GM18870 (cell line): ENCODE results near the gene BCDIN3D.
"Not testable (repeated sequence)": the region's sequence is repeated elsewhere in the genome, so short reads cannot be mapped to it uniquely, and the experiment has no call there.

ENCODE experiments used
- ATAC-seq: cut with Tn5 transposase; IDR thresholded peaks from one replicate; pipeline ENCODE4 v1.9.1; 2021; ENCODE audit warnings: moderate library complexity; ENCODE audit not compliant: unreplicated experiment

BCDIN3D gene

GRCh38 chr12:49877066-49877465 is 34.2 kb upstream of the BCDIN3D start:
- no peak for ATAC-seq

DNA sequence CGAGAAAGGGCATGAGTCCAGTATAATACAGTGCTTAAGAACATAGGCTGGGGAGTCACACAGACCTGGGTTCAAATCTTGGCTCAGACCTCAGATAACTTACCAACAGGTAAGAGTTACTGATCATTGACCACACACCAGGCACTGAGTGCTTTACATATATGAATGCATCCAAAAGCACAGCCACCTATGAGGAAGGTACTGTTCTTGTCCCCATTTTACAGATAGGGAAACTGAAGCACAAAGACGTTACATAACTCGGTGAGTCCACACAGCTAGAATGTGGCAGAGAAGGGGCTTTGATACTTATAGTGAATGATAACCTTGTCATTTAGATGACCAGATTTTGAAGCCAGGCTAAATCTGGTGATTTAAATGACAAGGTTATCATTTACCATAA is 33.2 kb upstream of the BCDIN3D start:
- no peak for ATAC-seq

DNA sequence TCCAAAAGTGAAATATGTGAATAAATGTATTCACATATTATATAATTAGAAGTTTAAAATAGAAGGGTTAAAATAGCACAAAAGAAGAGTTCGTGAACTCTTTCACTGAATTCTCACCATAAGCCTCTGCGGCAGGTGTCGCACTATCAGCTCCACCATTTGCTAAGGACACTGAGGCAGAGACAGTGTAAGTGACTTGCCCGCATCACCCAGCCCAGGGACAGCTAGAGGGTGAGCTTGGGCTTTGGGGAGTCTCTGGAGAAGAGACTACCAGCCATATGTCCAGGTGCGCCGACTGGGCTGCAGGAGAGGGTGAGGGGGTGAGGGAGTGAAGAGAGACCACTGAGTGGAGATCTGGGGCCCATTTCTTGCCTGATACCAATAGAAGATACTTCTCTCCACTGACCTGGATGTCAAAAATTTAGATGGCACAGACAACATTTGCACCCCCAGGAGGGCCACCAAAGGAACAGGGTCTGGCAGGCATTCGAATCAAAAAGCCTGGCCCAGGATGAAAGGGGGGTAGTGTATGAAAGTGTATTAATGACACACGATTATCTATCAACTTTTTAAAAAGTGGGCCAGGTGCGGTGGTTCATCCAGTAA is 32.3 kb upstream of the BCDIN3D start:
- ATAC-seq, result no peak

GRCh38 chr12:49874142-49874897 is 31.4 kb upstream of the BCDIN3D start:
- ATAC-seq, result no peak

DNA sequence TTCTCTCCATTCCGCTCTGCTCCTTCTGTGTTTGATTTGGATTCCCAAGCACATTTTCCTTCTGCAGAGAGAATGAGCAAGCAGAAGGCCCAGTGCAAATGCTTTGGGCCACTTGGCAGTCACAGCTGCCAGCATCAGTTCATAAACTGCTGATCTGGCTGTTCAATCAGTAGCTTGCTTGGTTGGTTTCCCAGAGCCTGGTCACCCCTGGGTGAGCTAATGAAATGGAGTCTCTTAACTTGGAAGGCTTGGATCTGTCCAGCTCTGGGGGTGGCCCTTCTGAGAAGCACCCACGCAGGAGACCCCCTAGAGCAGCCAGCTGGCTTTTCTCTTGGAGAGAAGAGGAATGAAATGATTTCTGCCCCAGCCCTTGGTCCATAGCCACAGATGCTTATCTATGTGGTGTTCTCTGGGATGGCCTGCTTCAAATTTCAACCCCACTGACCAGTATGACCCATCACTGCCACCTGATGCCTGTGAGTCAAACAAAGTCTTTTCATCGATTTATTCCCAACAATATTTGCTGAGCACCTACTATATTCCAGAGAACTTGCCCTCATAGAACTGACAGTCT is 30.5 kb upstream of the BCDIN3D start:
- ATAC-seq, result no peak

GRCh38 chr12:49872781-49873181 is 29.9 kb upstream of the BCDIN3D start:
- ATAC-seq, result no peak

DNA sequence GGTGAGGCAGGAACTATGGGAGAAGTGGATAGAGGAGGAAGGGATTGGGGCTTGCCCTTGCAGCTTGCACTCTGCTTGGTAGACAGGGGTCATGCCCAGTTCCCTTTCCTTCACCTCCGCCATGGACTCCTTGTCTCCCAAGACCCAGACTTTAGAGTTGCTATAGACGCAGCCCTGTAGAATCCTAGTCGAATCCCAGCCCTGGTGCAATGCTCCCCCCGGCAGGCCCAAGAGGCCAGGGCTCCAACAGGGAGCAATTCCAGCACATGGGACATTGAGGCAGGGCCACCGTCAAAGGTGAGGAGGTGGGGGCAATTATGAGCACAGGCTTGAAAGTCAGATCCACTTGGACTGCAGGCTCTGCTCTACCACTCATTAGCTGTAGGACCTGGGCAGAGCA is 29.5 kb upstream of the BCDIN3D start:
- ATAC-seq, result no peak

DNA sequence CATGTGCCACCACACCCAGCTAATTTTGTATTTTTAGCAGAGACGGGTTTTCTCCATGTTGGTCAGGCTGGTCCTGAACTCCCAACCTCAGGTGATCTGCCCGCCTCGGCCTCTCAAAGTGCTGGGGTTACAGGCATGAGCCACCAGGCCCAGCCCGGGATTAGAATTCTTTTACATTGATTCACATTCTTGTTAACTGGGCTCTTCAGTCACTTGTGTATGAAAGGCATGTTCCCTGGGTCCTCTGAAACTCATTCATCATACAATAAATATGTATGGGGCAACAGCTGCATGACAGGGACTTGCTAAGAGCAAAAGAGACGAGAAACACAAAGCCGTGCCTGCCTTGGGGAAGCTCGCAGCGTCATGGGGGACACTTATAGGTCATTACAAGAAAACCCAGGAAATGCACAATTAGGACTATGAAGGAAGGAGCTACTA is 28.9 kb upstream of the BCDIN3D start:
- ATAC-seq, result not testable (repeated sequence)

GRCh38 chr12:49871263-49871561 is 28.3 kb upstream of the BCDIN3D start:
- no peak for ATAC-seq

DNA sequence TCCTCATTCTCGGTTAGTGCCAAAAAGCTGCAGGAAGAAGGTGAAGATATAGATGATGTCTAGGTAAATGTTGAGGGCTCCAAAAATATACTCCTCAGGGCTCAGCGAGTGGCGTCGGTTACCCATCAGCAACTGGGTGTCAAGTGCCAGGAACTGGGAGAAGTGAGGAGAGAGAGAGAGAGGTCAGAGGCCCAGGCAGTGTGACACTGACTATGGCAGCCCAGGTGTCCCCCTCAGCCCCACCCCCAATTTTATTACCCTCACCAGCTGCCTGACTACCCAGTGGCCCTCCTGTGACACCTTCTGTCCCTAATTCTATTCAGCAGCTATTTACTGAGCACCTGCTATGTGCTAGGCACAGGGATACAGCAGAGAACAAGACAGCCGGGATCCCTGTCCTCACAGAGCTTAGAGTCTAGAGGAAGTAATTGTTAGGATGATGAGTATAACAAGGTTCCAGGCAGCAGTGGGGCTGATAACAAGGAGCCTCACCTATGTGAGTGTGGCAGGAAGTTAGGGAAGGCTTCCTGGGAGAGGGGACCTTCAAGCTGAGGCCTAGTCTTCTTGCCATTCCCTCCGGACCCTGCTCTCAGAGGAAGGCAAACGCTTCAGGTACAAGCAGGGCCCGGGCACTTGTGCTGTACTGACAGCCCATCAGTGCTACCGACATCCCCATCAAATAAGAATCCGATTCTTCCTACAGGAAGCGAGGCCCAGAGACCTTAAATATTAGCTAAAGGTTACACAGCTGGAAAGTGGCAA is 27.8 kb upstream of the BCDIN3D start:
- no peak for ATAC-seq

GRCh38 chr12:49869816-49870500 is 27.1 kb upstream of the BCDIN3D start:
- ATAC-seq, result no peak

DNA sequence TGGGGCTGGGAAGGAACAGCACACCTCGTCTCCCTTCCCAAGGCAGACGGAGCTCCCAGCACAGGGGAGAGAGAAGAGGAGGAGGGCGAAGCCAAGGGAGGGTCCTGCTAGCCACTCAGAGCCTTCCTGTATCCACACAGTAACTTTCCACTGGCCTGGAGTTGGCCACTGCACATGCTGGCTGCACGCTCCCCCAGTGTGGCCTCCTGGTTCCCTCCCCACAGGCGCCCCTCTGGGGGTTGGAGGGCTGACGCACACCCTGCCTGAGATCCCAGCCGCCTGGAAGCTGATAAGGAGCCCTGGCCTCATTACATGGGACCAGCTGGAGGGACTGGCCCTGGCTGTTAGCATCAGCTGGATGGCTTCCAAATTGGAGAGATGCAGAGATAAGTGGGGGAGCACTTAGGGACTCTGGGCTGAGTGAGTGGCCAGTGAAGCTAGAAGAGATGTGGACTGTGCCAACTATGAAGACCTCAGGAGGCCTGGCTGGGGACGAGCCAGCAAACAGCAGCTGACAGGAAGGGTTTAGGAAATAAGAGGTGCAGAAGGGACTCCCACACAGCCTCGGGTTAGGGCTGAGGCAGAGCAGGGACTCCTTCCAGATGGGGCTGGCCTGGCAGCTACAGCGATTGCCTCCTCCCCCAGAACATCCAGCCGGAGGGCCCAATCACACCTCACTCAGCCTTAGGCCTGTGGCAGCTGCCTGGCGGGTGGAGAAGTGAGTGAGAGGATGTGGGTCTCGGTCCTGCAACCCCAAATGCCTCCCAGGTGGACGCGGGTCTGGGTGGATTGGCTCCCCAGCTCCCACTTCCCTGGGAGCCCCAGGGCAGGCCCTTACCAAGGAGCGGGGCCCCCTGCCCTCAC is 26.3 kb upstream of the BCDIN3D start:
- ATAC-seq, result no peak

- no peak for ATAC-seq
Observed at GRCh38 chr12:49868449-49868848, 25.5 kb upstream of the BCDIN3D start.

DNA sequence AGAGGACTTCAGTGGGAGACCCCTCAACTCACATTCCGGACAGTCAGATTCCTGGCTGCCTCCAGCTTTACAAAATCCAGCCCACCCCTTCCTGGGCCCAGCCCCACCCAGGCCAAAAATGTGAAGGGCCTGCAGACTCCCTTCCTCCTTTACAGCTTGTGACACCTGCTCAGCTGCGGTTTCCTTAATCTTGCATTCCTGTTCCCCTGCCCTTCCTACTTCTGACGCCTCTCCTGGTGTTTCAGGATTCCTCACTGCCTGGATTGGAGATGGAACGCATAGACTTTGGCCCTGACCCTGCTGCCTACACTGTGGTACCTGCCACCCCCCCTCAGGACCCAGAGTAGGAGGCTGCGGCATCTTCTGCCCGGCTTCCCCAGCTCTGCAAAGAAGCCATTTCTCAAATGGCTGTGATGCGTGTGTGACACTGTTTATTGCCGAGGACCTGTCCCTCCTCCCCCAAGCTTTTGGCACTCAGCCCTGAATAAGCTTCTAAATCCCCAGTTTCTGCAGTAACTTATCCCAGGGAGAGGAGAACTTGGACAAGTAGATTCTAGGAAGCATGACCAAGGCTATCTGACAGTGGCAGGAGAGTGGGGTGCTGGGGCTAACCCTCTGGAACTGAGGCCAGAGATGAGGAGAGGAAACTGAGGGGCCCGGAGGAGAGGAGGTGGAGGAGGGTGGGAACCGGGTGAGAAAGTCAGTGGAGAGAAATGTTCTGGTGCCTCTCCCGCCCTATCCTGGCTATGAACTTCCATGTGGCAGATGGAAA is 24.9 kb upstream of the BCDIN3D start:
- no peak for ATAC-seq

DNA sequence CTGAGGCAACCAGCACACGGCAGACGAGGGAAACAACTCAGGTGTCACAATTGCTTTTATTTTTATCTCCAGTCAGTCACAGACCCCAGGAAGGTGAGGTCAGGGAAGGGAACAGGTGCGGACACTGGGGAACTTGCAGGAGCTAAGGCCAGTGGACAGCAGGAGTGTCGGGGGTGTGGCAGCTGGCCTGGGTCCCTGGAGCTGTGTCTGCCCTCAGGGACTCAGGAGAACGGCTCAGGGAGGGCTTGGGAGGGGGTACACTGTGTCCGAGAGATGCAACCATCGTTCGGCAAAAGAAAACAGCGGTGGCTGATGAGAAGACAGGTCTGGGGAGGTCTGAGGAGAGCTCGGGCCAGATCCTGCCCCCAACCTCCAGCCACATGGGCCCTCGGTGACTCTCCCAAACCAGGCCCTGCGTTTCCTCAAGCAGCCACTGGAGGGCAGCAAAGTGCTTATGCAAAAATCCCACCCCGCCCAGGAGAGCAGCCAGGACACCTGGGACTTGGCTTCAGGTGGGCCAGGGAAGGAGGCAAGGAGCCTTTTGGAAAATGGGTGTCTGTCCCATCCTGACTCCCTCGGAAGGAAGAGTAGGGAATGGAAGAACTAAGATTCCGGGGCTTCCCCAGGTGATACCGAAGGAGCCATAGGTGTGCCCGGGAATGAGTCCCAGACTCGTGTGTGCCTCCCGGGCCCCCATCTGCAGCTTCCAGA is 24.1 kb upstream of the BCDIN3D start:
- no peak for ATAC-seq

DNA sequence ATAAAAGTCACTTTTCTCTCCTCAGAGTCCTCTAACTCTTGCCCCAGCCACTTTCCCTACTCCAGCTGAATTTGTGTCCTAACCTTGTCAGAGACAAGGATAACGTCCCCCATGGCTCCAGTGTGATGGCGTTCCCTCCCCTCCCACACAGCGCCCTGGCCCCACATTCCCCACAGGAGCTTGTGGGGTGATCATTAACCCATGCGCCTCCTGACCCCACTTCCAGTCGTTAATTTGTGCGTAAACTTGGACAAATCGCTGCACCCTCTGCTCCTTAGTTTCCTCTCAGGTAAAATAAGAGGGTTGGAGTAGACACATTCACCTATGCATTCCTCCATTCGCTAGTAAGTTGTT is 22.9 kb upstream of the BCDIN3D start:
- no peak for ATAC-seq

DNA sequence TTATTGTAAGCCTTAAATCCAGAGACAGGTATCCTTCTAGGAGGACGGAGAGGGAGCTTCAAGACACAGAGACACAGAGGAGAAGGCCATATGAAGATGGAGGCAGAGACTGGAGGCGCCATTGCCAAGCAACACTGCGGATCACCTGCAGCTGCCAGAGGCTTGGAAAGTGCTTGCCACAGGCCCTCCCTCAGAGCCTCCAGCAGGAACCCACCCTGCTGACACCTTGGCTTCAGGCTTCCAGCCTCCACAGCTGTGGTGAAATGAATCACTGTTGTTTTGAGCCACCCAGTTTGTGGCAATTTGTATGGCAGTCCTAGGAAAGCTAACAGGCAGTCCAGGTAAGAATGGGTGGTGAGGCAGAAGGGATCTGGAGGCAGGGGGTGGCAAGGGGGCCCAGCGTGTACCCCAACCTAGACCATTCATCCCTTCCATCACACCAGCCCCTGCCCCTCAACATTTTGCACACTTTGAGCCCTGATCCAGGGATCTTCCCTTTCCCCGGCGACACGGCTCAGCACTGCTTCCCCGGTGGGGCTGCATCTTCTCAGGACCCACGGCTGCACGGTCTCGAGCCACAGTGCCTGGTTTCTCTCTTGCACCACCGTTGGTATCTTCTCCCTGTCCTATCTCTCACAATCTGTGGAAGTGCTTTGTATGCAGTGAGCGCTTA is 22.3 kb upstream of the BCDIN3D start:
- ATAC-seq, result no peak

- no peak for ATAC-seq
Observed at GRCh38 chr12:49864798-49865090, 21.8 kb upstream of the BCDIN3D start.
